ENCODE data around the gene HLA-DQA1.
"Not testable (repeated sequence)": the region's sequence is repeated elsewhere in the genome, so short reads cannot be mapped to it uniquely, and the experiment has no call there.

Gene HLA-DQA1

DNA sequence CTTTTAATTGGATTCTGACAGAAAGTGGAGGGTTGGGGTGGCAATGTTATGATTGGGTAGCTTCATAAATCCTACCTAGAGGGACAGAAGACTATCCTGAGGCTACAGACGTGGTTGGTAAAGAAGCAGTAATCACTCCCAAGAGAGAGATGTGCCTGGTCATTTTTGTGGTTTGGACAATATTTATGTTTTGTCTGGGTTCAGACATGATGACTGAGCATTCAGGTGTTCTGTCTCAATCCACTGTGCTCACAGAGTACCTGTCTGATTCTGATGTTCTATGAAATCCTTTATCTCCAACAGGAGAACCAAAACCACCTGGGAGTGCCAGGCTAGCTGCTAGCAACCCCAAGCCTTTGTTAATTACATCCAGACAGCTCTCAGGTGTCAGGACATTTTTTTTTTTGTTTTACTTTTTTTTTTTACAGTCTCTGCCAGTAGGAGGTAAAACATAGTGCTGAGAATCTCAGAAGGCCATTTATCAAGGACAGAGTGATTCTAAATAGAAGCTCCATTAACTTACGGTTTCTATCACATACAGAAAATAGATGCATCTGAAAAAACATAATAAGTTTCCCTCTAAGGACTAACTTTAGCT, 1.6 kb upstream of the HLA-DQA1 start:
- H3K4me3 ChIP-seq (replicated peaks; ENCODE audit: low read depth, low read length) = no peak overlapping the region
- TF ChIP-seq, protein P1, sequence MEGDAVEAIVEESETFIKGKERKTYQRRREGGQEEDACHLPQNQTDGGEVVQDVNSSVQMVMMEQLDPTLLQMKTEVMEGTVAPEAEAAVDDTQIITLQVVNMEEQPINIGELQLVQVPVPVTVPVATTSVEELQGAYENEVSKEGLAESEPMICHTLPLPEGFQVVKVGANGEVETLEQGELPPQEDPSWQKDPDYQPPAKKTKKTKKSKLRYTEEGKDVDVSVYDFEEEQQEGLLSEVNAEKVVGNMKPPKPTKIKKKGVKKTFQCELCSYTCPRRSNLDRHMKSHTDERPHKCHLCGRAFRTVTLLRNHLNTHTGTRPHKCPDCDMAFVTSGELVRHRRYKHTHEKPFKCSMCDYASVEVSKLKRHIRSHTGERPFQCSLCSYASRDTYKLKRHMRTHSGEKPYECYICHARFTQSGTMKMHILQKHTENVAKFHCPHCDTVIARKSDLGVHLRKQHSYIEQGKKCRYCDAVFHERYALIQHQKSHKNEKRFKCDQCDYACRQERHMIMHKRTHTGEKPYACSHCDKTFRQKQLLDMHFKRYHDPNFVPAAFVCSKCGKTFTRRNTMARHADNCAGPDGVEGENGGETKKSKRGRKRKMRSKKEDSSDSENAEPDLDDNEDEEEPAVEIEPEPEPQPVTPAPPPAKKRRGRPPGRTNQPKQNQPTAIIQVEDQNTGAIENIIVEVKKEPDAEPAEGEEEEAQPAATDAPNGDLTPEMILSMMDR (IDR thresholded peaks at IDR 0.05; ENCODE audit: low read length, missing control alignments) = no peak

DNA sequence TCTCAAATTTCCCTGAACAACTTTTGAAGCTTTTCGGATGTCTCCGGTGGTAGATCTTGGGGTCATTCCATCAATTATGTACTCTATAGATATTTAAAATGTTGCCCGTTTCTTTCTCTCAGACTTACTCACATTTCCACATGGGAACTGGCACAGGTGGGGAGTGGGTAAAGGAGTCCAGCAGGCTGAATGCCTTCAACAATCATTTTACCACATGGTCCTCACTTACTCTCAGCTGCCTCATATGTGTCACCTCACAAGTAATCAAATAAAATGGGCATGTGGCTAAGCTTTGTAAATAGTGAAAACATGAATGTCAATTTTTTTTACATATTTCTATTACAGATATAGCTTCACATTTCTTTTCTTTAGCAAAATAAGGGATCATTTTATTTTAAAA, 677 bp downstream of the HLA-DQA1 start:
- TF ChIP-seq, protein P1 (IDR thresholded peaks at IDR 0.05; ENCODE audit: low read length, missing control alignments) = no peak
- DNase-seq (ENCODE audit: low read depth) = no peak
- H3K4me3 ChIP-seq (replicated peaks; ENCODE audit: low read depth, low read length) = no peak overlapping the region

More for the DNA sequence above, 1.6 kb upstream of the HLA-DQA1 start:
- DNase-seq (ENCODE audit: low read depth) = no peak

DNA sequence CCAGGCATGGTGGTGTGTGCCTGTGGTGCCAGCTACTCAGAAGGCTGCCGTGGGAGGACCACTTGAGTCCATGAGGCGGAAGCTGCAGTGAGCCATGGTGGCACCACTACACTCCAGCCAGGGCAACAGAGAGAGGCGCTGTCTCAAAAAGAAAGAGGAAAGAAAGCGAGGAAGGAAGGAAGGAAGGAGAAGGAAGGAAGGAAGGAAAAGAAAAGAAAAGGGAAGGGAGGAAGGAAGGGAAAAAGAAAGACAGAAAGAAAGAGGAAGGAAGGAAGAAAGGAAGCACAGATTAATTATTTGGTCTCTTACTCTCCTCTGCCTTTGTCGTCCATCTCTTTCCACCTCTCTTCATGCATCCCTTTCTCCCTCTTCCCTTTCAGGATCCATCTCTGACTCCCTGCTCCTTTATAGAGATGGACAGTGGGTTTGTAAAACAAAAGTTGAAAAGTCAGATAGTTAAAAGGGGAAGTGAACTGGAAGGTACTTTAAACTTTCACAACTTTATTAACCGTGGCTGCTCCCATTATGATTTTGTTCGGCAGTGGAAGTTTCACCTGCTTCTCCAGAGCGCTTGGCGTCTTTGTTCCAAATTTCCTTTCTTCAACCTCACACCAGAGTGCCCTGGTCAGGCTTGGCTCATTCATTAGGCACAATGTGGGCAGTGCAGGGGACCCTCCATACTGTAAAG, 1.5 kb downstream of the HLA-DQA1 start:
- H3K4me3 ChIP-seq (replicated peaks; ENCODE audit: low read depth, low read length) = no peak overlapping the region
- DNase-seq (ENCODE audit: low read depth) = no peak
- TF ChIP-seq, protein P1 (IDR thresholded peaks at IDR 0.05; ENCODE audit: low read length, missing control alignments) = no peak

DNA sequence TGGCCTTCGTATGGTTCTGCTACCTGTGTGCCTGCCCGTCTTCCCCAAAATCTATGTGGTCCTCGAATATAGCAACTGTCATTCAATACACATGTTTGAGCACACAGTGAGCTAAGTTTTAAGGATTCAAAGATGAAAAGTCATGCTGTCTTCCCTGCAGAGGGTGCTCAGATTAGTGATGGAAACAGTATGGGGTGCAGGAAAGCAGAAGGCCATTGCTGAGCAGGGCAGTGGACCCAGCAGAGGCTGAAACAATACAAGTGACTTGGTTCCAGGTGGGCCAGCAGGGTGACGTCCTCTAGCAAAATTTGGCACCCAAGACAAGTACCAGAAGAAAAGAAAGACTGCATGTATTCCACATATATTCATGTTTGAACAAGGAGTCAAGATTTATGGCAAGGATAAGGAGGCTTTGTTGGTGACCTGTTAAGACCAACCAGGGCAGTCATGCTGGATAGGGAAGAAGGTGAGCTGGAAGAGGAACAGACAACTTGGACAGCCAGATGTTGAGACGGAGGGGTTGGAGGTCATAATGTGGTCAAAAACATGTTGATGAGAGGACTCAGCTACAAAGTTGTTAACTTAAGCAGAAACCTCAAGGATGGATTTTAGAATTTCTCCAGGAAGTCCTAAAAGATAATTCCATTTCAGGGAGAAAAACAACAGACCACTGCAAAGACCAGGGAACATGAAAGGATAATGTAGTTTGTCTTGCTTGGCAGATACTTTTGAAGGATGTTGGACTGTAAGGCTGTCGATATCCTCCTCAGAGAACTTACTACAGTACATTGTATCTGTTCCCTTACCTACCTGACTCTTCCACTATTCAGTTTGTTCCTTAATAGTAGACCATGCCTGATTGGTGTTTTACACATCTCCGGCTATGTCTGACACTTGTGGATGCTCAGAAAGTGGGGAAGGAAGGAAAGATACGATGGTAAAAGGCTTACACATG, 2.5 kb downstream of the HLA-DQA1 start:
- TF ChIP-seq, protein P1 (IDR thresholded peaks at IDR 0.05; ENCODE audit: low read length, missing control alignments) = no peak
- no peak for DNase-seq (ENCODE audit: low read depth)
- no peak overlapping the region for H3K4me3 ChIP-seq (replicated peaks; ENCODE audit: low read depth, low read length)

DNA sequence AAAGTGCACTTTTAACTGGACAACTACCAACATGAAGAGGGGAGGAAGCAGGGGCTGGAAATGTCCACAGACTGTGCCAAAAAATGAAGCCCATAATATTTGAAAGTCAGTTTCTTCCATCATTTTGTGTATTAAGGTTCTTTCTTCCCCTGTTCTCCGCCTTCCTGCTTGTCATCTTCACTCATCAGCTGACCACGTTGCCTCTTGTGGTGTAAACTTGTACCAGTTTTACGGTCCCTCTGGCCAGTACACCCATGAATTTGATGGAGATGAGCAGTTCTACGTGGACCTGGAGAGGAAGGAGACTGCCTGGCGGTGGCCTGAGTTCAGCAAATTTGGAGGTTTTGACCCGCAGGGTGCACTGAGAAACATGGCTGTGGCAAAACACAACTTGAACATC, 3.9 kb downstream of the HLA-DQA1 start:
- no peak overlapping the region for H3K4me3 ChIP-seq (replicated peaks; ENCODE audit: low read depth, low read length)
- DNase-seq (ENCODE audit: low read depth) = no peak
- TF ChIP-seq, protein P1 (IDR thresholded peaks at IDR 0.05; ENCODE audit: low read length, missing control alignments) = no peak

DNA sequence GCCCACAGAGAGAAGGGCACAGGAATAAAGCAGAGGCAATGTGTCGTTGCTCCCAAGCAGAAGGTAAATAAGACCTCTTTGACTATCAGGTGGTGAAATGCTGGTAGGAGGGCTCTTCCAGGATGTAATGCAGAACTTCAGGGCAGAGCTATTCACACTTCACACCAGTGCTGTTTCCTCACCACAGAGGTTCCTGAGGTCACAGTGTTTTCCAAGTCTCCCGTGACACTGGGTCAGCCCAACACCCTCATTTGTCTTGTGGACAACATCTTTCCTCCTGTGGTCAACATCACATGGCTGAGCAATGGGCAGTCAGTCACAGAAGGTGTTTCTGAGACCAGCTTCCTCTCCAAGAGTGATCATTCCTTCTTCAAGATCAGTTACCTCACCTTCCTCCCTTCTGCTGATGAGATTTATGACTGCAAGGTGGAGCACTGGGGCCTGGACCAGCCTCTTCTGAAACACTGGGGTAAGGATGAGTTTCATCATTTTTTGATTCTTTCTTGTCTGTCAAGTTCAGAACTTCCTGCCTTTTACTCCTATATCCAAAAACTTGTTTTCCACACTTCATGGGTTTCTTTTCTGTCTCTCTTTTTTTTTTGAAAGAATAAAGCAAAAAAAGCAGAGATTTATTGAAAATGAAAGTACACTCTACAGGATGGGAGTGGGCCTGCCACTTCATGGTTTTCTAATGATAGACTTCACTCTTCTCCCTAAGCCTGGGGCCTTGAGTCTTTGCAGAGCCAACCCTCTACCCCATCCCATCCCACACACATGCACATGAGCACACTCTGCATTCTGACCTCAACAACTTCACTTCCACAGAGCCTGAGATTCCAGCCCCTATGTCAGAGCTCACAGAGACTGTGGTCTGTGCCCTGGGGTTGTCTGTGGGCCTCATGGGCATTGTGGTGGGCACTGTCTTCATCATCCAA, 4.8 kb downstream of the HLA-DQA1 start:
- not testable (repeated sequence) for H3K4me3 ChIP-seq (replicated peaks; ENCODE audit: low read depth, low read length); DNase-seq (ENCODE audit: low read depth)

Data from fibroblast of pulmonary artery (primary cell).